Hematopoietic multipotent progenitor cell treated with erythropoietin and hydrocortisone succinate and interleukin-3 and kit ligand, for 8 days (in vitro differentiated cells): ENCODE data around the gene GSG1L2.
"Not testable (repeated sequence)": the region's sequence is repeated elsewhere in the genome, so short reads cannot be mapped to it uniquely, and the experiment has no call there.

Experiments
- DNase-seq: peaks from one replicate; pipeline ENCODE4 v3.0.0-alpha.2; 2015

The GSG1L2 gene

GRCh38 chr17:9784544-9784943 is 37.3 kb downstream of the GSG1L2 start:
- DNase-seq: no peak

- DNase-seq: not testable (repeated sequence)
These were observed 38.4 kb downstream of the GSG1L2 start for GRCh38 chr17:9783465-9783864.

GRCh38 chr17:9783050-9783449 is 38.8 kb downstream of the GSG1L2 start:
- no peak for DNase-seq

GRCh38 chr17:9780552-9780951 is 41.3 kb downstream of the GSG1L2 start:
- DNase-seq: no peak

GRCh38 chr17:9776911-9777310 is 45.0 kb downstream of the GSG1L2 start:
- DNase-seq: no peak

DNA sequence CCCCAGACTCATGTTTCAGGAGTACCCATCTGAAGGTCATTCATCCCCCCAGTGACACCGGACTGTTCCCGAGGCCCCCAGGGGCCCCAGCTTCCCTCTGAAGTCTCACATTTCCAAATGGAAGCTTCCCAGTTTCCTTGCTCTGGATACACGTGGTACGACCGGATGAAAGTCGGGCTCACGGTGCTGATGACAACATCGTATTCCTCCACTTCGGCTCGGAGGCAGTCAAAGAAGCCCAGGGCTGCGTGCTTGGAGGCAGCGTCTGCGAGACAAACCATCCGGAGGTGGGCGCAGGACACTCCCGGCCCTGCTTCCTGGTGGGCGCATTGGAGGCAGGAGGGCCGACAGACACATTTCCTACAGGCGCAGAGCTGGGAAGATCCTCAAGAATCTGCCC is 49.2 kb downstream of the GSG1L2 start:
- DNase-seq: no peak

DNA sequence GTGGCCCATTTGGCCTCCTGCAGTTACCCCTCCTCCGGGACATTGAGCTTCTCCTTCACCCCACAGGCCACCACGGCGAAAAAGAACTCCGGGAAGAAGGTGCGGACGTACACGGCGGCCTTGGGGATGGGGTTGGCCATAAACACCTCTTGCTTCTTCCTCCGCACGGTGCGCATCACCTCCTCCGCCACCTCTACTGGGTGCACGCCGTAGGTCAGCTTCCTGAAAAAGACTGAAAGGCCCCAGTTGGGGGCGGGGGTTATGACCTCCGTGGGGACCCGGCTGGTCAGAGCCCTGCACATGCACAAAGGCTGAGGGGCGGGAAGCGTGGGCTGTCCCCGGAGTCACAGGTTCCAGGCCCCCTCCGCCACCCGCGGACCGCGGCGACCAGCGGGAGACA is 50.4 kb downstream of the GSG1L2 start:
- DNase-seq: no peak

- no peak for DNase-seq
These were observed 52.7 kb downstream of the GSG1L2 start for GRCh38 chr17:9769036-9769695.

DNA sequence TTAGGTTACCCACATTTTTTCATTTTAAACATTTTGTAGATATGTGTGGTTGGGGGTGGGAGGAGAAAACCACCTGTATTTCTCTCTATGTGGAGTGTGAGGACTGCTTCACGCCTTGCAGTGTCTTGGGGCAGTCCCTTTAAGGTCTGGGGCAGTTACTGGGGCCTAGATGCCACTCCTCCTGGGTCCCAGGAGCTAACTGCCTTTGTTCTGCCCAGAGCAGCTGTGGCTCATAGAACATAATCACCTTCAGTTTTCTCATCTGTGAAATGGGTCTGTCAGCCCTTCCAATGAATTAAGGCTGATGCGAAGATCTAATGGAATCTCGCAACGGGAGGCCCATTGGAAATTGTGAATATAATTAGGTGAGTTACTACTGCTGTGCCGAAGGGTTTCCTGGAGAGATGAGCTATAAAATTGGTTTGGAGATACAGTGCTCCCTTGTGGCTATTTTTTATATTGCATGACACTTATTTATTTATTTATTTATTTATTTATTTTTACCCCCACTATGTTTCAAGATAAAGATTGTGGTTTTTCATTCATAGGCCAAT is 53.4 kb downstream of the GSG1L2 start:
- peak; percentile 55 for DNase-seq

GRCh38 chr17:9767432-9767991 is 54.4 kb downstream of the GSG1L2 start:
- no peak for DNase-seq

- DNase-seq: no peak
These were observed 54.9 kb downstream of the GSG1L2 start for GRCh38 chr17:9766970-9767369.

DNA sequence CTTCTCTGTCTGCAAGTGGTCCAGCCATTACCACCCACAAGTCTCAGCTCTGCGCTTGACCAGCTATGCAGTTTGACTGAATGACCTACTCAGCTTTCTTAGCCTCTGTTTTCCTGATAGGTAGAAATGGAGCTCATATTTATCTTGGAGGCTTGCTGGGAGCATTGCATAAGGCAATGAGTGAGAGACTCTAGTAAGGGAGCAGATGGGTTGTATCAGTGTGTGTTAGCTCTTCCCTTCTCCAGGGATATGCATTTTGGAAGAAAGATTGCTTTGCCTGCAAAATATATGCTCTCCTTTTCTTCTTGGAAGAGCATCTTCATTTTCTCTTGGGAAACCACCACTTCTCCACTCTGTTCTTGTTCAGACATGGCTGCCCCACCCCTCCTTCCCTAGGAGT is 56.6 kb downstream of the GSG1L2 start:
- no peak for DNase-seq

DNA sequence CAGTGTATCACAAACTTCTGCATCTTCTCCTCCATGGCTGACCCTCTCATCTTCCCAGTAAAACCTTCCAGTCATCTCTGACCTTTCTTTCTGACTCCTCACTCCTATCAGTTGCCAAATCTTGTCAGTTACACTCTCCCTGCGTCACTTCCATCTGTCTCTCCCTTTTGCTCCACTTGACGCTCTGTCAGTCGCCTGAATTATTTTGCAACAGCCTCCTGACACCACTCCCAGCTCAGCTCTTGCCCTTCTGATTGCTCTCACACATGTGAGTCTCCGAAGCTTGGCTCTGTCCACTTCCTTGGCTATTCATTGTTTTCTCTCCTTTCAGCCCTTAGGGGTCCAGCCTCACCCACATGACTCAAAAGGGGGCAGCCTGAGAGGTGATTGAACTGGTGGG is 58.2 kb downstream of the GSG1L2 start:
- DNase-seq: no peak

GRCh38 chr17:9760266-9760665 is 61.6 kb downstream of the GSG1L2 start:
- DNase-seq: no peak

- DNase-seq: no peak
These were observed 66.8 kb downstream of the GSG1L2 start for GRCh38 chr17:9755083-9755482.
